CD14-positive monocyte (primary cell): ENCODE measurements around the gene WDR64. TPM values are rescaled to one million over a fixed set of nuclear protein-coding genes. Genes with fewer than 3 reads are reported as not detected.
A peak's percentile ranks its signal among the peaks of the same experiment; 100 is the strongest.

Source experiments
- DNase-seq, 3 donors: peaks; one replicate each; pipeline ENCODE4 v3.0.0-alpha.2; 2011 to 2022
- H2AFZ ChIP-seq: 2 replicates; pipeline ENCODE4 v1.6.0; 2012; ENCODE audit warnings: mild to moderate bottlenecking, low read depth, low read length, inconsistent platforms; ENCODE audit not compliant: insufficient read depth, poor library complexity, severe bottlenecking
- H3K27ac ChIP-seq, 2 donors: 1 replicate in 1 of 2; 2 replicates in 1 of 2; pipeline ENCODE4 v1.5.1; 2012 to 2013; ENCODE audit warnings: low read length in 2 of 2, control low read depth in 1 of 2, inconsistent platforms in 1 of 2, low read depth in 1 of 2, mild to moderate bottlenecking in 1 of 2
- H3K27me3 ChIP-seq, 2 donors: one replicate each; pipeline versions ENCODE4 v1.6.0 to v1.6.1; 2011 to 2013; ENCODE audit warnings: low read length in 2 of 2; ENCODE audit not compliant: control insufficient read depth in 2 of 2, insufficient read depth in 2 of 2
- H3K36me3 ChIP-seq, 2 donors: replicated peaks in 1 of 2; 1 replicate in 1 of 2; 2 replicates in 1 of 2; pipeline versions ENCODE4 v1.5.1 to v1.6.1; 2012 to 2013; ENCODE audit warnings: low read length in 2 of 2, control low read depth in 1 of 2, inconsistent platforms in 1 of 2, mild to moderate bottlenecking in 1 of 2; ENCODE audit not compliant: insufficient read depth in 2 of 2, control insufficient read depth in 1 of 2
- H3K4me1 ChIP-seq, 2 donors: 1 replicate in 1 of 2; 2 replicates in 1 of 2; pipeline versions ENCODE4 v1.5.1 to v1.6.1; 2012 to 2013; ENCODE audit warnings: low read length in 2 of 2, control low read depth in 1 of 2, inconsistent platforms in 1 of 2, mild to moderate bottlenecking in 1 of 2, moderate library complexity in 1 of 2; ENCODE audit not compliant: insufficient read depth in 2 of 2, control insufficient read depth in 1 of 2
- H3K4me2 ChIP-seq: replicated peaks from 2 replicates; pipeline ENCODE3; 2012; ENCODE audit warnings: low read length, moderate library complexity, mild to moderate bottlenecking; ENCODE audit not compliant: poor library complexity, severe bottlenecking; ENCODE audit errors: extremely low read depth
- H3K4me3 ChIP-seq, 3 experiments: fragments of 200-600 bp in 1 of 3; sonication (generic) in 1 of 3; replicated peaks in 1 of 3; 1 replicate in 2 of 3; 2 replicates in 1 of 3; pipeline ENCODE4 v1.5.1; 2011 to 2013; ENCODE audit warnings: low read length in 3 of 3, mild to moderate bottlenecking in 3 of 3, control low read depth in 2 of 3, low read depth in 2 of 3, inconsistent platforms in 1 of 3, moderate library complexity in 1 of 3
- H3K79me2 ChIP-seq: 2 replicates; pipeline ENCODE4 v1.6.0; 2012; ENCODE audit warnings: mild to moderate bottlenecking, control low read depth, inconsistent platforms, low read length, moderate library complexity; ENCODE audit not compliant: insufficient read depth
- H3K9ac ChIP-seq: 2 replicates; pipeline ENCODE4 v1.6.0; 2017; ENCODE audit warnings: low read length, mild to moderate bottlenecking; ENCODE audit not compliant: insufficient read depth, poor library complexity, severe bottlenecking
- H3K9me3 ChIP-seq, 2 donors: replicated peaks in 1 of 2; 1 replicate in 1 of 2; 2 replicates in 1 of 2; pipeline versions ENCODE4 v1.5.1 to v1.6.1; 2012 to 2013; ENCODE audit warnings: low read length in 2 of 2, control low read depth in 1 of 2; ENCODE audit not compliant: control insufficient read depth in 1 of 2, insufficient read depth in 1 of 2
- H4K20me1 ChIP-seq: 2 replicates; pipeline ENCODE4 v1.6.0; 2012; ENCODE audit warnings: mild to moderate bottlenecking, low read length, control low read depth, moderate library complexity; ENCODE audit not compliant: insufficient read depth
- H3K27ac Mint-ChIP-seq, 7 donors: one replicate each; pipeline ENCODE4 v1.8.0; 2020; ENCODE audit warnings: mild to moderate bottlenecking in 7 of 7, mixed read lengths in 7 of 7, moderate library complexity in 6 of 7, inconsistent platforms in 2 of 7
- H3K27me3 Mint-ChIP-seq, 3 donors: one replicate each; pipeline ENCODE4 v1.8.0; 2021 to 2022; ENCODE audit warnings: low read depth in 3 of 3, mild to moderate bottlenecking in 3 of 3, mixed read lengths in 3 of 3, moderate library complexity in 3 of 3, inconsistent platforms in 1 of 3
- H3K36me3 Mint-ChIP-seq, 2 donors: one replicate each; pipeline ENCODE4 v1.8.0; 2020; ENCODE audit warnings: mixed read lengths in 2 of 2, inconsistent platforms in 1 of 2, mild to moderate bottlenecking in 1 of 2
- H3K4me1 Mint-ChIP-seq: one replicate; pipeline ENCODE4 v1.8.0; 2020; ENCODE audit warnings: mild to moderate bottlenecking, mixed read lengths
- H3K4me3 Mint-ChIP-seq, 2 donors: one replicate each; pipeline ENCODE4 v1.8.0; 2020; ENCODE audit warnings: mild to moderate bottlenecking in 2 of 2, mixed read lengths in 2 of 2, moderate library complexity in 1 of 2
- H3K9me3 Mint-ChIP-seq, 7 donors: one replicate each; pipeline ENCODE4 v1.8.0; 2020 to 2022; ENCODE audit warnings: mixed read lengths in 7 of 7, mild to moderate bottlenecking in 6 of 7, moderate library complexity in 6 of 7, inconsistent platforms in 2 of 7
- CTCF ChIP-seq: fragments of 200-600 bp; IDR thresholded peaks from one replicate; pipeline ENCODE4 v1.8.0; 2022; ENCODE audit warnings: antibody characterized with exemption, mild to moderate bottlenecking
- WGBS: methylation state at CpG from one replicate; pipeline ENCODE4 v1.1.5; 2013; ENCODE audit warnings: missing lambda C conversion rate; ENCODE audit not compliant: insufficient coverage; 5-methylcytosine and 5-hydroxymethylcytosine counted together
- intact Hi-C, 2 donors: fragments of 100-400 bp; cut with micrococcal nuclease; formaldehyde crosslinking; loops; one replicate each; pipeline versions ENCODE4 v1.15.0 to v1.15.1; 2023
- polyA plus RNA-seq, 3 donors: library from polyadenylated mRNA; depleted of rRNA in 1 of 3; unstranded in 2 of 3; stranded (reverse) in 1 of 3; fragments of 300-500 nt in 2 of 3; fragments of >200 nt in 1 of 3; fragmentation: Illumina TruSeq in 2 of 3; gene quantifications; 1 replicate in 2 of 3; 2 replicates in 1 of 3; pipeline ENCODE4 v1.2.3, GENCODE V29; 2012 to 2021

The WDR64 gene
- polyA plus RNA-seq, 3 donors = not detected

GRCh38 chr1:241837901-241838300 lies 185.8 kb downstream of the WDR64 start:
- peaks cover 0 to 4% (median 1%) of the 10 kb centered on the region in 3 donors for H3K27me3 Mint-ChIP-seq
- Histone ChIP-seq H3K4me1 (no peaks in the 10 kb centered on the region), H4K20me1 (no peaks in the 10 kb centered on the region), H3K4me3 (no peak overlapping the region), H3K36me3 (no peaks in the 10 kb centered on the region), H3K79me2 (no peaks in the 10 kb centered on the region), H3K4me2 (no peak overlapping the region), H3K9me3 (no peaks in the 10 kb centered on the region), H2AFZ (no peak overlapping the region), H3K9ac (no peak overlapping the region), H3K27me3 (peaks cover 0 to 3% of the 10 kb centered on the region in 2 donors), H3K27ac (no peak overlapping the region)
- no peaks in the 10 kb centered on the region for H3K9me3 Mint-ChIP-seq
- intact Hi-C loops = loop anchor here in 1 of 2 donors (10.0 kb wide), 1 partner anchor 73 kb away; no protein-coding TSS in a partner anchor
- H3K27ac Mint-ChIP-seq = no peak overlapping the region
- WGBS = 100% methylated on average over 3 of the region's 4 CpGs
- no peak overlapping the region for H3K4me3 Mint-ChIP-seq
- DNase-seq = no peak
- peaks cover 3% of the 10 kb centered on the region for H3K4me1 Mint-ChIP-seq
- no peak for TF ChIP-seq CTCF
- no peaks in the 10 kb centered on the region for H3K36me3 Mint-ChIP-seq

GRCh38 chr1:241838897-241839296 lies 186.8 kb downstream of the WDR64 start:
- no peaks in the 10 kb centered on the region for H3K9me3 Mint-ChIP-seq
- H3K4me2 ChIP-seq = no peak overlapping the region
- H3K4me1 ChIP-seq = no peaks in the 10 kb centered on the region
- peaks cover 0 to 5% (median 1%) of the 10 kb centered on the region in 3 donors for H3K27me3 Mint-ChIP-seq
- TF ChIP-seq CTCF = no peak
- H2AFZ ChIP-seq = no peak overlapping the region
- no peaks in the 10 kb centered on the region for H4K20me1 ChIP-seq
- H3K27ac Mint-ChIP-seq = peak overlapping the region in 1 of 7 donors; percentile 35
- WGBS = 89% methylated on average over 1 of the region's 5 CpGs
- no peak overlapping the region for H3K27ac ChIP-seq
- H3K4me3 Mint-ChIP-seq = no peak overlapping the region
- intact Hi-C loops = loop anchor here in 1 of 2 donors (10.0 kb wide), 1 partner anchor 74 kb away; no protein-coding TSS in a partner anchor
- no peaks in the 10 kb centered on the region for H3K9me3 ChIP-seq
- no peaks in the 10 kb centered on the region for H3K36me3 Mint-ChIP-seq
- H3K4me3 ChIP-seq = no peak overlapping the region
- no peak overlapping the region for H3K9ac ChIP-seq
- peaks cover 0 to 3% of the 10 kb centered on the region in 2 donors for H3K27me3 ChIP-seq
- H3K4me1 Mint-ChIP-seq = peaks cover 3% of the 10 kb centered on the region
- no peaks in the 10 kb centered on the region for H3K79me2 ChIP-seq
- peak in 2 of 3 donors; percentile 9 to 31 for DNase-seq
- no peaks in the 10 kb centered on the region for H3K36me3 ChIP-seq
